Neural crest cell (in vitro differentiated cells): ENCODE data around the gene AUH. TPM values are rescaled to one million over a fixed set of nuclear protein-coding genes. Genes with fewer than 3 reads are reported as not detected.

Source experiments
- DNase-seq: peaks from one replicate; pipeline ENCODE4 v3.0.0; 2021; ENCODE audit warnings: low read depth, mixed read lengths, low spot score
- H3K27ac Mint-ChIP-seq: one replicate; pipeline ENCODE4 v1.8.0; 2021; ENCODE audit warnings: mild to moderate bottlenecking, mixed read lengths; ENCODE audit not compliant: unreplicated experiment
- H3K27me3 Mint-ChIP-seq: 2 replicates; pipeline ENCODE4 v1.8.0; 2021; ENCODE audit warnings: low read depth, mild to moderate bottlenecking, mixed read lengths
- H3K36me3 Mint-ChIP-seq: 2 replicates; pipeline ENCODE4 v1.8.0; 2021; ENCODE audit warnings: low read depth, mild to moderate bottlenecking, mixed read lengths
- H3K4me1 Mint-ChIP-seq: 2 replicates; pipeline ENCODE4 v1.8.0; 2021; ENCODE audit warnings: mixed read lengths
- H3K4me3 Mint-ChIP-seq: one replicate; pipeline ENCODE4 v1.8.0; 2021; ENCODE audit warnings: mild to moderate bottlenecking, mixed read lengths
- H3K9me3 Mint-ChIP-seq: 2 replicates; pipeline ENCODE4 v1.8.0; 2021; ENCODE audit warnings: mixed read lengths
- total RNA-seq: library from RNA; stranded (reverse); gene quantifications from 2 replicates; pipeline ENCODE4 v1.2.1, GENCODE V29; 2021
- TF ChIP-seq, protein P1 (sequence below): fragments of 200-600 bp; sonication (generic); conservative IDR thresholded peaks from 2 replicates; pipeline ENCODE4 v1.5.0; 2021; ENCODE audit warnings: antibody characterized with exemption, mild to moderate bottlenecking

Gene AUH
- total RNA-seq, 1 donor from 2014 or later: 10.8 TPM

- DNase-seq: no peak
- Mint-ChIP-seq H3K4me3 (no peak overlapping the region), H3K27me3 (no peaks in the 10 kb centered on the region), H3K27ac (peak overlapping the region; percentile 62), H3K9me3 (peaks cover 9% of the 10 kb centered on the region), H3K4me1 (no peaks in the 10 kb centered on the region), H3K36me3 (no peaks in the 10 kb centered on the region)
- TF ChIP-seq, protein P1, sequence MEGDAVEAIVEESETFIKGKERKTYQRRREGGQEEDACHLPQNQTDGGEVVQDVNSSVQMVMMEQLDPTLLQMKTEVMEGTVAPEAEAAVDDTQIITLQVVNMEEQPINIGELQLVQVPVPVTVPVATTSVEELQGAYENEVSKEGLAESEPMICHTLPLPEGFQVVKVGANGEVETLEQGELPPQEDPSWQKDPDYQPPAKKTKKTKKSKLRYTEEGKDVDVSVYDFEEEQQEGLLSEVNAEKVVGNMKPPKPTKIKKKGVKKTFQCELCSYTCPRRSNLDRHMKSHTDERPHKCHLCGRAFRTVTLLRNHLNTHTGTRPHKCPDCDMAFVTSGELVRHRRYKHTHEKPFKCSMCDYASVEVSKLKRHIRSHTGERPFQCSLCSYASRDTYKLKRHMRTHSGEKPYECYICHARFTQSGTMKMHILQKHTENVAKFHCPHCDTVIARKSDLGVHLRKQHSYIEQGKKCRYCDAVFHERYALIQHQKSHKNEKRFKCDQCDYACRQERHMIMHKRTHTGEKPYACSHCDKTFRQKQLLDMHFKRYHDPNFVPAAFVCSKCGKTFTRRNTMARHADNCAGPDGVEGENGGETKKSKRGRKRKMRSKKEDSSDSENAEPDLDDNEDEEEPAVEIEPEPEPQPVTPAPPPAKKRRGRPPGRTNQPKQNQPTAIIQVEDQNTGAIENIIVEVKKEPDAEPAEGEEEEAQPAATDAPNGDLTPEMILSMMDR: no peak
Measured at GRCh38 chr9:91177081-91177480, 184.6 kb downstream of the AUH start.

GRCh38 chr9:91176426-91176825, 185.3 kb downstream of the AUH start:
- TF ChIP-seq, protein P1: no peak
- no peaks in the 10 kb centered on the region for H3K4me1 Mint-ChIP-seq
- H3K36me3 Mint-ChIP-seq: no peaks in the 10 kb centered on the region
- DNase-seq: no peak
- H3K9me3 Mint-ChIP-seq: peaks cover 15% of the 10 kb centered on the region
- no peak overlapping the region for H3K27ac Mint-ChIP-seq
- H3K27me3 Mint-ChIP-seq: no peaks in the 10 kb centered on the region
- no peak overlapping the region for H3K4me3 Mint-ChIP-seq

DNA sequence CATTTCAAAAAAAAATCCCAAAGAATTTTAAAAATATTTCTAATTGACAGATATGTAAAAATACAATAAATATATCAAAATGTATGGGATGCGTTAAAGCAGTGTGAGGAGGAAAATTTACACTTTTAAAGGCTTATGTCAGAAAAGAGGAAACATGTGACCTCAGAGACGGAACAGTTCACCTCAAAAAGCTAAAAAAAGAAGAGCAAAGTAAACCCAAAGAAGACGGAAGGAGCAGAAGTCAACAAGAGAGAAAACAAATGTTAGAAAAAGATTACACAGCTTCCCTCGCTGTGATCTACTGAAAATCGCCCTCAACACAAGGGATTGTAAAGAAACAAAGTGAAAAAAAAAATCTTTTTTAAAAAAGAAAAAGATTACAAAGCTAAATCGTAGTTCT, 186.9 kb downstream of the AUH start:
- H3K4me3 Mint-ChIP-seq: no peak overlapping the region
- no peak overlapping the region for H3K27ac Mint-ChIP-seq
- peaks cover 2% of the 10 kb centered on the region for H3K36me3 Mint-ChIP-seq
- DNase-seq: no peak
- no peaks in the 10 kb centered on the region for H3K27me3 Mint-ChIP-seq
- peaks cover 20% of the 10 kb centered on the region for H3K9me3 Mint-ChIP-seq
- no peaks in the 10 kb centered on the region for H3K4me1 Mint-ChIP-seq
- TF ChIP-seq, protein P1: no peak

DNA sequence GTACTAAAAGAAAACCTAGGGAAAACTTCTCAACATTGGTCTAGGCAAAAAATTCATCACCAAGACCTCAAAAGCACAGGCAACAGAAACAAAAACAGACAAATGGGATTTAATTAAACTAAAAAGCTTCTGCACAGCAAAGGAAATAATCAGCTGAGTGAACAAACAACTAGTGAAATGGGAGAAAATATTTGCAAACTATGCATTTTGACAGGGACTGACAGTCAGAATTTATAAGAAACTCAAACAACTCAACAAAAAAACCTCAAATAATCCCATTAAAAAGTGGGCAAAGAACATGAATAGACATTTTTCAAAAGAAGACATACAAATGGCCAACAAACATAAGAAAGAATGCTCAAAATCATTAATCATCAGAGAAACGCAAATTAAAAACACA, 189.4 kb downstream of the AUH start:
- H3K27me3 Mint-ChIP-seq: no peaks in the 10 kb centered on the region
- peaks cover 20% of the 10 kb centered on the region for H3K9me3 Mint-ChIP-seq
- no peaks in the 10 kb centered on the region for H3K4me1 Mint-ChIP-seq
- H3K36me3 Mint-ChIP-seq: peaks cover 2% of the 10 kb centered on the region
- DNase-seq: no peak
- H3K27ac Mint-ChIP-seq: no peak overlapping the region
- TF ChIP-seq, protein P1: no peak
- H3K4me3 Mint-ChIP-seq: no peak overlapping the region

DNA sequence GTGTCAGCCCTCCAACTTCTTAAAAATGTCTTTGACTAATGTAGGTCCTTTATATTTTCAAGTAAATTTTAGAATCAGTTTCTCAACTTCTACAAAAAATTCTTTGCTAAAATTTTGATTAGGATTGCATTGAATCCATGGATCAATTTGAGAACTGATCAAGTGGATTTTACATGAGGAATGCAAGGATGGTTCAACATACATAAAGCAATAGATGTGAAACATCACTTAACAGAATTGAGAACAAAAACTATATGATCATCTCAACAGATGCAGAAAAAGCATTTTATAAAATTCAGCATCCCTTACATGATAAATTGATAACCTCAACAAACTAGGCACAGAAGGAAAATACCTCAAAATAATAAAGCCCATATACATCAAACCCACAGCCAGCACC, 190.8 kb downstream of the AUH start:
- Mint-ChIP-seq H3K27ac (no peak overlapping the region), H3K36me3 (peaks cover 2% of the 10 kb centered on the region), H3K4me1 (no peaks in the 10 kb centered on the region), H3K9me3 (peaks cover 20% of the 10 kb centered on the region), H3K4me3 (no peak overlapping the region), H3K27me3 (no peaks in the 10 kb centered on the region)
- TF ChIP-seq, protein P1: no peak
- DNase-seq: no peak
